Measurements from ENCODE around the gene SAMSN1. TPM values are rescaled to one million over a fixed set of nuclear protein-coding genes. Genes with fewer than 3 reads are reported as not detected.

The SAMSN1 gene
- total and polyA plus RNA-seq, 2 experiments from 2014 or later = 3.2 to 5.4 TPM

- H3K4me1 ChIP-seq (ENCODE audit: insufficient read depth) = no peaks in the 10 kb centered on the region; the same call in none of the 2 replicates
- H3K36me3 ChIP-seq (ENCODE audit: insufficient read depth) = no peaks in the 10 kb centered on the region
- ATAC-seq (no peak), DNase-seq (ENCODE audit: low spot score) (no peak)
- Mint-ChIP-seq H3K4me1 (peaks cover 2% of the 10 kb centered on the region; the same call in 2 of the 3 replicates), H3K9me3 (no peaks in the 10 kb centered on the region; the same call in 2 of the 3 replicates), H3K27ac (no peak overlapping the region), H3K27me3 (ENCODE audit: insufficient read depth, low read depth, poor library complexity) (no peaks in the 10 kb centered on the region), H3K36me3 (ENCODE audit: low read depth) (no peaks in the 10 kb centered on the region), H3K4me3 (no peak overlapping the region)
- H3K4me2 ChIP-seq = no peak overlapping the region
- H2AFZ ChIP-seq = no peak overlapping the region
- H4K20me1 ChIP-seq (replicated peaks; ENCODE audit: insufficient read depth) = no peaks in the 10 kb centered on the region
- no peak overlapping the region for H3K27ac ChIP-seq (ENCODE audit: low read depth)
- no peaks in the 10 kb centered on the region for H3K79me2 ChIP-seq (replicated peaks; ENCODE audit: insufficient read depth)
- no peak overlapping the region for H3K4me3 ChIP-seq
- H3K9me2 ChIP-seq (ENCODE audit: insufficient read depth) = peaks cover 6% of the 10 kb centered on the region; the same call in 1 of the 2 replicates
- no peaks in the 10 kb centered on the region for H3K27me3 ChIP-seq (ENCODE audit: insufficient read depth)
- TF ChIP-seq NANOG (IDR thresholded peaks at IDR 0.05; ENCODE audit: borderline replicate concordance) (no peak), EZH2 (IDR thresholded peaks at IDR 0.05; ENCODE audit: low read depth, unreplicated experiment) (no peak), EZH2phosphoT487 (IDR thresholded peaks at IDR 0.05; ENCODE audit: unreplicated experiment) (no peak), JUNB (IDR thresholded peaks at IDR 0.05; ENCODE audit: unreplicated experiment) (no peak), CREB1 (CRISPR knock-in tag; IDR thresholded peaks at IDR 0.05; ENCODE audit: low read depth) (no peak), POLR2AphosphoS5 (IDR thresholded peaks at IDR 0.05; ENCODE audit: low read depth) (no peak)
- TF ChIP-seq, protein P1, sequence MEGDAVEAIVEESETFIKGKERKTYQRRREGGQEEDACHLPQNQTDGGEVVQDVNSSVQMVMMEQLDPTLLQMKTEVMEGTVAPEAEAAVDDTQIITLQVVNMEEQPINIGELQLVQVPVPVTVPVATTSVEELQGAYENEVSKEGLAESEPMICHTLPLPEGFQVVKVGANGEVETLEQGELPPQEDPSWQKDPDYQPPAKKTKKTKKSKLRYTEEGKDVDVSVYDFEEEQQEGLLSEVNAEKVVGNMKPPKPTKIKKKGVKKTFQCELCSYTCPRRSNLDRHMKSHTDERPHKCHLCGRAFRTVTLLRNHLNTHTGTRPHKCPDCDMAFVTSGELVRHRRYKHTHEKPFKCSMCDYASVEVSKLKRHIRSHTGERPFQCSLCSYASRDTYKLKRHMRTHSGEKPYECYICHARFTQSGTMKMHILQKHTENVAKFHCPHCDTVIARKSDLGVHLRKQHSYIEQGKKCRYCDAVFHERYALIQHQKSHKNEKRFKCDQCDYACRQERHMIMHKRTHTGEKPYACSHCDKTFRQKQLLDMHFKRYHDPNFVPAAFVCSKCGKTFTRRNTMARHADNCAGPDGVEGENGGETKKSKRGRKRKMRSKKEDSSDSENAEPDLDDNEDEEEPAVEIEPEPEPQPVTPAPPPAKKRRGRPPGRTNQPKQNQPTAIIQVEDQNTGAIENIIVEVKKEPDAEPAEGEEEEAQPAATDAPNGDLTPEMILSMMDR (conservative IDR thresholded peaks at IDR 0.05; ENCODE audit: low read depth in 2 of 2) = no peak
- TF ChIP-seq, protein P2, sequence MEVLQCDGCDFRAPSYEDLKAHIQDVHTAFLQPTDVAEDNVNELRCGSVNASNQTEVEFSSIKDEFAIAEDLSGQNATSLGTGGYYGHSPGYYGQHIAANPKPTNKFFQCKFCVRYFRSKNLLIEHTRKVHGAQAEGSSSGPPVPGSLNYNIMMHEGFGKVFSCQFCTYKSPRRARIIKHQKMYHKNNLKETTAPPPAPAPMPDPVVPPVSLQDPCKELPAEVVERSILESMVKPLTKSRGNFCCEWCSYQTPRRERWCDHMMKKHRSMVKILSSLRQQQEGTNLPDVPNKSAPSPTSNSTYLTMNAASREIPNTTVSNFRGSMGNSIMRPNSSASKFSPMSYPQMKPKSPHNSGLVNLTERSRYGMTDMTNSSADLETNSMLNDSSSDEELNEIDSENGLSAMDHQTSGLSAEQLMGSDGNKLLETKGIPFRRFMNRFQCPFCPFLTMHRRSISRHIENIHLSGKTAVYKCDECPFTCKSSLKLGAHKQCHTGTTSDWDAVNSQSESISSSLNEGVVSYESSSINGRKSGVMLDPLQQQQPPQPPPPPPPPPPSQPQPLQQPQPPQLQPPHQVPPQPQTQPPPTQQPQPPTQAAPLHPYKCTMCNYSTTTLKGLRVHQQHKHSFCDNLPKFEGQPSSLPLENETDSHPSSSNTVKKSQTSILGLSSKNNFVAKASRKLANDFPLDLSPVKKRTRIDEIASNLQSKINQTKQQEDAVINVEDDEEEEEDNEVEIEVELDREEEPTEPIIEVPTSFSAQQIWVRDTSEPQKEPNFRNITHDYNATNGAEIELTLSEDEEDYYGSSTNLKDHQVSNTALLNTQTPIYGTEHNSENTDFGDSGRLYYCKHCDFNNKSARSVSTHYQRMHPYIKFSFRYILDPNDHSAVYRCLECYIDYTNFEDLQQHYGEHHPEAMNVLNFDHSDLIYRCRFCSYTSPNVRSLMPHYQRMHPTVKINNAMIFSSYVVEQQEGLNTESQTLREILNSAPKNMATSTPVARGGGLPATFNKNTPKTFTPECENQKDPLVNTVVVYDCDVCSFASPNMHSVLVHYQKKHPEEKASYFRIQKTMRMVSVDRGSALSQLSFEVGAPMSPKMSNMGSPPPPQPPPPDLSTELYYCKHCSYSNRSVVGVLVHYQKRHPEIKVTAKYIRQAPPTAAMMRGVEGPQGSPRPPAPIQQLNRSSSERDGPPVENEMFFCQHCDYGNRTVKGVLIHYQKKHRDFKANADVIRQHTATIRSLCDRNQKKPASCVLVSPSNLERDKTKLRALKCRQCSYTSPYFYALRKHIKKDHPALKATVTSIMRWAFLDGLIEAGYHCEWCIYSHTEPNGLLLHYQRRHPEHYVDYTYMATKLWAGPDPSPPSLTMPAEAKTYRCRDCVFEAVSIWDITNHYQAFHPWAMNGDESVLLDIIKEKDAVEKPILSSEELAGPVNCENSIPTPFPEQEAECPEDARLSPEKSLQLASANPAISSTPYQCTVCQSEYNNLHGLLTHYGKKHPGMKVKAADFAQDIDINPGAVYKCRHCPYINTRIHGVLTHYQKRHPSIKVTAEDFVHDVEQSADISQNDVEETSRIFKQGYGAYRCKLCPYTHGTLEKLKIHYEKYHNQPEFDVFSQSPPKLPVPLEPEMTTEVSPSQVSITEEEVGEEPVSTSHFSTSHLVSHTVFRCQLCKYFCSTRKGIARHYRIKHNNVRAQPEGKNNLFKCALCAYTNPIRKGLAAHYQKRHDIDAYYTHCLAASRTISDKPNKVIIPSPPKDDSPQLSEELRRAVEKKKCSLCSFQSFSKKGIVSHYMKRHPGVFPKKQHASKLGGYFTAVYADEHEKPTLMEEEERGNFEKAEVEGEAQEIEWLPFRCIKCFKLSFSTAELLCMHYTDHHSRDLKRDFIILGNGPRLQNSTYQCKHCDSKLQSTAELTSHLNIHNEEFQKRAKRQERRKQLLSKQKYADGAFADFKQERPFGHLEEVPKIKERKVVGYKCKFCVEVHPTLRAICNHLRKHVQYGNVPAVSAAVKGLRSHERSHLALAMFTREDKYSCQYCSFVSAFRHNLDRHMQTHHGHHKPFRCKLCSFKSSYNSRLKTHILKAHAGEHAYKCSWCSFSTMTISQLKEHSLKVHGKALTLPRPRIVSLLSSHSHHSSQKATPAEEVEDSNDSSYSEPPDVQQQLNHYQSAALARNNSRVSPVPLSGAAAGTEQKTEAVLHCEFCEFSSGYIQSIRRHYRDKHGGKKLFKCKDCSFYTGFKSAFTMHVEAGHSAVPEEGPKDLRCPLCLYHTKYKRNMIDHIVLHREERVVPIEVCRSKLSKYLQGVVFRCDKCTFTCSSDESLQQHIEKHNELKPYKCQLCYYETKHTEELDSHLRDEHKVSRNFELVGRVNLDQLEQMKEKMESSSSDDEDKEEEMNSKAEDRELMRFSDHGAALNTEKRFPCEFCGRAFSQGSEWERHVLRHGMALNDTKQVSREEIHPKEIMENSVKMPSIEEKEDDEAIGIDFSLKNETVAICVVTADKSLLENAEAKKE (CRISPR knock-in tag; IDR thresholded peaks at IDR 0.05) = no peak
- H3F3A ChIP-seq (replicated peaks; ENCODE audit: low read depth) = no peaks in the 10 kb centered on the region
Observed at GRCh38 chr21:14569026-14569621, 23.0 kb upstream of the SAMSN1 start.
